Measurements from ENCODE around the gene FIGNL2. TPM values are rescaled to one million over a fixed set of nuclear protein-coding genes. Genes with fewer than 3 reads are reported as not detected.

Gene FIGNL2
- total and polyA plus RNA-seq, 9 of the 15 experiments (the other 6 are each of a cell fraction or from before 2014, with no cell fraction given), result 0.01 TPM; not detected in 8

- 0% methylated on average over 3 of the region's 3 CpGs for WGBS (ENCODE audit: insufficient coverage, low coverage, missing lambda C conversion rate)
- ATAC-seq (no peak), DNase-seq (ENCODE audit: extremely low read depth in 1 of 4, low spot score in 3 of 4) (peak in 1 of 4 experiments; percentile 4), FAIRE-seq (no peak)
- in situ Hi-C loops (cut with MboI), result no loop called here
- Histone ChIP-seq H4K20me1 (replicated peaks; ENCODE audit: control insufficient read depth, insufficient read depth, low read length) (no peaks in the 10 kb centered on the region), H3K4me3 (no peak overlapping the region), H3K4me1 (replicated peaks in 1 of 2; ENCODE audit: control insufficient read depth in 2 of 2, insufficient read depth in 2 of 2, low read length in 2 of 2) (peaks cover 0 to 8% of the 10 kb centered on the region in 2 experiments; a peak in 3 of 5 replicates), H2AFZ (ENCODE audit: low read depth, low read length) (no peak overlapping the region), H3K9me1 (ENCODE audit: control insufficient read depth, insufficient read depth, low read length) (no peaks in the 10 kb centered on the region), H3K36me3 (ENCODE audit: control insufficient read depth, insufficient read depth, low read length) (no peaks in the 10 kb centered on the region), H3K4me2 (ENCODE audit: insufficient read depth, low read length) (no peak overlapping the region), H3K27me3 (ENCODE audit: control insufficient read depth in 2 of 2, insufficient read depth in 2 of 2, low read length in 2 of 2) (no peaks in the 10 kb centered on the region), H3K79me2 (ENCODE audit: control insufficient read depth, insufficient read depth, low read length) (no peaks in the 10 kb centered on the region), H3K9me3 (replicated peaks; ENCODE audit: control insufficient read depth, insufficient read depth, low read depth, low read length) (no peaks in the 10 kb centered on the region), H3K27ac (ENCODE audit: extremely low read depth, low read depth, low read length) (no peak overlapping the region), H3K9ac (ENCODE audit: insufficient read depth in 1 of 2, low read depth in 2 of 2, low read length in 2 of 2) (no peak overlapping the region)
- BruUV-seq (replicated peaks), result no TSS peak
- ChIA-PET CTCF (ENCODE audit: low intra/inter-chr PET ratio) (no interaction called here), POLR2A (interaction anchor here (1.0 to 1.2 kb wide), 4 partner anchors 9 to 93 kb away, joined by 3 to 5 read pairs (median 4); no protein-coding TSS in a partner anchor)
- intact Hi-C loops (cut with micrococcal nuclease), result loop anchor here (5.0 kb wide), 2 partner anchors 57 to 347 kb away; no protein-coding TSS in a partner anchor
- TF ChIP-seq ZNF830 (CRISPR knock-in tag; IDR thresholded peaks at IDR 0.05) (no peak), PBX2 (CRISPR knock-in tag; IDR thresholded peaks at IDR 0.05; ENCODE audit: low read depth) (no peak), PBX2 (tag; conservative IDR thresholded peaks at IDR 0.05; ENCODE audit: low read depth) (peak; percentile 34; the same call in 1 of the 2 replicates), HMBOX1 (IDR thresholded peaks at IDR 0.05) (peak; percentile 85), TAL1 (IDR thresholded peaks at IDR 0.05) (no peak), MEF2D (tag; conservative IDR thresholded peaks at IDR 0.05; ENCODE audit: low read depth) (no peak), PTRF (tag; IDR thresholded peaks at IDR 0.05) (no peak), SNAPC5 (CRISPR knock-in tag; IDR thresholded peaks at IDR 0.05) (no peak), ZNF699 (CRISPR knock-in tag; IDR thresholded peaks at IDR 0.05; ENCODE audit: insufficient replicate concordance) (no peak), ZKSCAN1 (IDR thresholded peaks at IDR 0.05; ENCODE audit: low read depth, low read length) (no peak), CREB5 (CRISPR knock-in tag; IDR thresholded peaks at IDR 0.05) (no peak), SETDB1 (IDR thresholded peaks at IDR 0.05; ENCODE audit: low read length) (no peak), ZNF586 (CRISPR knock-in tag; conservative IDR thresholded peaks at IDR 0.05) (no peak), MAFG (tag; conservative IDR thresholded peaks at IDR 0.05) (no peak), MXD1 (CRISPR knock-in tag; IDR thresholded peaks at IDR 0.05; ENCODE audit: borderline replicate concordance, poor library complexity, severe bottlenecking) (no peak), NFYB (IDR thresholded peaks at IDR 0.05; ENCODE audit: extremely low read depth, insufficient read length) (no peak), BCL6 (CRISPR knock-in tag; IDR thresholded peaks at IDR 0.05) (no peak), ZNF140 (CRISPR knock-in tag; IDR thresholded peaks at IDR 0.05) (no peak), GABPB2 (CRISPR knock-in tag; conservative IDR thresholded peaks at IDR 0.05) (no peak)
Measured at GRCh38 chr12:51879102-51879501, 30.6 kb upstream of the FIGNL2 start.

Measured in K562 (cell line).